Panc1 (cell line): ENCODE results near the gene DAZAP1. TPM values are rescaled to one million over a fixed set of nuclear protein-coding genes. Genes with fewer than 3 reads are reported as not detected.

Experiments
- ATAC-seq: fragments of 200-7000 bp; cut with Tn5 transposase; 2 replicates; pipeline ENCODE4 v1.9.1; 2020; ENCODE audit warnings: mild to moderate bottlenecking, moderate library complexity
- BruUV-seq: library from RNA; stranded (reverse); fragments of 400-500 nt; replicated peaks from 2 replicates; lab custom pipeline; 2021; lab: Mats Ljungman, UMichigan
- CTCF ChIA-PET: fragments of 300-600 bp; sonication (Branson Sonifier 250); formaldehyde crosslinking; loops from one replicate; lab custom pipeline; 2022; ENCODE audit warnings: antibody characterized with exemption; lab: Charles Lee
- POLR2A ChIA-PET: fragments of 300-600 bp; sonication (Branson Sonifier 250); formaldehyde crosslinking; loops from one replicate; lab custom pipeline; 2022; ENCODE audit warnings: antibody characterized with exemption; lab: Charles Lee
- DNase-seq: peaks from one replicate; pipeline ENCODE4 v3.0.0-alpha.2; 2010; ENCODE audit warnings: low read depth, low spot score
- H3K27ac ChIP-seq: 2 replicates; pipeline ENCODE4 v1.5.1; 2011; ENCODE audit warnings: mild to moderate bottlenecking, low read length, inconsistent platforms
- H3K27me3 ChIP-seq: fragments of 200-500 bp; sonication (Bioruptor generic); 2 replicates; pipeline ENCODE4 v1.6.0; 2014; ENCODE audit warnings: low read length, inconsistent platforms; ENCODE audit not compliant: control insufficient read depth, insufficient read depth
- H3K36me3 ChIP-seq: fragments of 200-500 bp; sonication (Bioruptor generic); 2 replicates; pipeline ENCODE4 v1.5.1; 2014; ENCODE audit warnings: inconsistent platforms, mild to moderate bottlenecking, low read length, moderate library complexity; ENCODE audit not compliant: control insufficient read depth, insufficient read depth
- H3K4me1 ChIP-seq: 2 replicates; pipeline ENCODE4 v1.5.1; 2011; ENCODE audit warnings: inconsistent platforms, mild to moderate bottlenecking, low read length, moderate library complexity; ENCODE audit not compliant: control insufficient read depth, insufficient read depth
- H3K4me3 ChIP-seq, 2 experiments: 2 replicates each; pipeline ENCODE4 v1.5.1; 2011 to 2012; ENCODE audit warnings: low read depth in 2 of 2, low read length in 2 of 2, mild to moderate bottlenecking in 2 of 2, inconsistent platforms in 1 of 2, moderate library complexity in 1 of 2
- H3K9me3 ChIP-seq: fragments of 200-500 bp; sonication (Bioruptor generic); 2 replicates; pipeline ENCODE4 v1.5.1; 2014; ENCODE audit warnings: low read depth, mild to moderate bottlenecking, inconsistent platforms, low read length, moderate library complexity; ENCODE audit not compliant: control insufficient read depth, insufficient read depth
- CTCF ChIP-seq: fragments of 450-650 bp; IDR thresholded peaks from 2 replicates; pipeline ENCODE4 v1.5.1; 2017; ENCODE audit warnings: mild to moderate bottlenecking
- POLR2AphosphoS5 ChIP-seq: IDR thresholded peaks from 2 replicates; pipeline ENCODE4 v1.6.1; 2012; ENCODE audit warnings: mild to moderate bottlenecking, low read depth, low read length, moderate library complexity
- SIN3A ChIP-seq: IDR thresholded peaks from 2 replicates; pipeline ENCODE4 v1.6.1; 2012; ENCODE audit warnings: low read depth, mild to moderate bottlenecking, low read length, moderate library complexity, borderline replicate concordance; ENCODE audit not compliant: insufficient read depth
- TCF7L2 ChIP-seq: IDR thresholded peaks from 2 replicates; pipeline ENCODE4 v1.6.1; 2011; ENCODE audit warnings: mild to moderate bottlenecking, low read depth, low read length, inconsistent platforms
- in situ Hi-C: cut with HindIII; loops from 2 replicates; pipeline ENCODE4 v1.10.0; 2016; ENCODE audit warnings: low sequenced_read_pairs, low pct_unique_long_range_greater_than_20kb
- intact Hi-C: fragments of 100-400 bp; cut with micrococcal nuclease; formaldehyde crosslinking; loops from one replicate; pipeline ENCODE4 v1.10.0; 2022; ENCODE audit not compliant: unreplicated experiment
- total RNA-seq: library from RNA; stranded (reverse); gene quantifications from one replicate; pipeline ENCODE4 v1.2.1, GENCODE V29; 2021; ENCODE audit not compliant: unreplicated experiment
- TF ChIP-seq, protein P1 (sequence below), 2 experiments: IDR thresholded peaks; 2 replicates each; pipeline ENCODE4 v1.6.1; 2011 to 2012; ENCODE audit warnings: low read depth in 2 of 2, control low read depth in 1 of 2, low read length in 1 of 2, mild to moderate bottlenecking in 1 of 2, moderate library complexity in 1 of 2; ENCODE audit not compliant: insufficient read depth in 1 of 2

Gene DAZAP1
- total RNA-seq, 1 experiment from 2014 or later: 195 TPM

- TF ChIP-seq TCF7L2: no peak
- TF ChIP-seq POLR2AphosphoS5: no peak
- TF ChIP-seq, protein P1, sequence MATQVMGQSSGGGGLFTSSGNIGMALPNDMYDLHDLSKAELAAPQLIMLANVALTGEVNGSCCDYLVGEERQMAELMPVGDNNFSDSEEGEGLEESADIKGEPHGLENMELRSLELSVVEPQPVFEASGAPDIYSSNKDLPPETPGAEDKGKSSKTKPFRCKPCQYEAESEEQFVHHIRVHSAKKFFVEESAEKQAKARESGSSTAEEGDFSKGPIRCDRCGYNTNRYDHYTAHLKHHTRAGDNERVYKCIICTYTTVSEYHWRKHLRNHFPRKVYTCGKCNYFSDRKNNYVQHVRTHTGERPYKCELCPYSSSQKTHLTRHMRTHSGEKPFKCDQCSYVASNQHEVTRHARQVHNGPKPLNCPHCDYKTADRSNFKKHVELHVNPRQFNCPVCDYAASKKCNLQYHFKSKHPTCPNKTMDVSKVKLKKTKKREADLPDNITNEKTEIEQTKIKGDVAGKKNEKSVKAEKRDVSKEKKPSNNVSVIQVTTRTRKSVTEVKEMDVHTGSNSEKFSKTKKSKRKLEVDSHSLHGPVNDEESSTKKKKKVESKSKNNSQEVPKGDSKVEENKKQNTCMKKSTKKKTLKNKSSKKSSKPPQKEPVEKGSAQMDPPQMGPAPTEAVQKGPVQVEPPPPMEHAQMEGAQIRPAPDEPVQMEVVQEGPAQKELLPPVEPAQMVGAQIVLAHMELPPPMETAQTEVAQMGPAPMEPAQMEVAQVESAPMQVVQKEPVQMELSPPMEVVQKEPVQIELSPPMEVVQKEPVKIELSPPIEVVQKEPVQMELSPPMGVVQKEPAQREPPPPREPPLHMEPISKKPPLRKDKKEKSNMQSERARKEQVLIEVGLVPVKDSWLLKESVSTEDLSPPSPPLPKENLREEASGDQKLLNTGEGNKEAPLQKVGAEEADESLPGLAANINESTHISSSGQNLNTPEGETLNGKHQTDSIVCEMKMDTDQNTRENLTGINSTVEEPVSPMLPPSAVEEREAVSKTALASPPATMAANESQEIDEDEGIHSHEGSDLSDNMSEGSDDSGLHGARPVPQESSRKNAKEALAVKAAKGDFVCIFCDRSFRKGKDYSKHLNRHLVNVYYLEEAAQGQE (IDR thresholded peaks at IDR 0.05; ENCODE audit: insufficient read depth in 1 of 2, low read depth in 2 of 2, low read length in 1 of 2): no peak
- TF ChIP-seq SIN3A: no peak
- TF ChIP-seq CTCF: no peak
- Histone ChIP-seq H3K4me1 (no peaks in the 10 kb centered on the region), H3K27ac (no peak overlapping the region), H3K36me3 (no peaks in the 10 kb centered on the region; the same call in none of the 2 replicates), H3K9me3 (no peaks in the 10 kb centered on the region), H3K27me3 (no peaks in the 10 kb centered on the region), H3K4me3 (no peak overlapping the region)
- DNase-seq (no peak), ATAC-seq (no peak)
- in situ Hi-C loops: no loop called here
- ChIA-PET POLR2A (no interaction called here), CTCF (no interaction called here)
- intact Hi-C loops: no loop called here
- no TSS peak for BruUV-seq
These were observed 19.4 kb downstream of the DAZAP1 start for GRCh38 chr19:1426736-1427135.

GRCh38 chr19:1427221-1427920, 20.0 kb downstream of the DAZAP1 start:
- in situ Hi-C loops (no loop called here), intact Hi-C loops (no loop called here)
- Histone ChIP-seq H3K4me3 (no peak overlapping the region), H3K27me3 (no peaks in the 10 kb centered on the region), H3K27ac (no peak overlapping the region), H3K36me3 (no peaks in the 10 kb centered on the region; the same call in none of the 2 replicates), H3K4me1 (no peaks in the 10 kb centered on the region), H3K9me3 (no peaks in the 10 kb centered on the region)
- TF ChIP-seq CTCF (no peak), SIN3A (no peak), POLR2AphosphoS5 (no peak), TCF7L2 (no peak)
- TF ChIP-seq, protein P1 (IDR thresholded peaks at IDR 0.05; ENCODE audit: insufficient read depth in 1 of 2, low read depth in 2 of 2, low read length in 1 of 2): no peak
- ChIA-PET POLR2A (no interaction called here), CTCF (no interaction called here)
- BruUV-seq: TSS peak; percentile 27
- DNase-seq (no peak), ATAC-seq (no peak)
